ENCODE results near the gene SLC8A1. TPM values are rescaled to one million over a fixed set of nuclear protein-coding genes. Genes with fewer than 3 reads are reported as not detected.

The SLC8A1 gene
- total and polyA plus RNA-seq, 7 donors, result 0.20 to 4.9 (median 2.3) TPM

DNA sequence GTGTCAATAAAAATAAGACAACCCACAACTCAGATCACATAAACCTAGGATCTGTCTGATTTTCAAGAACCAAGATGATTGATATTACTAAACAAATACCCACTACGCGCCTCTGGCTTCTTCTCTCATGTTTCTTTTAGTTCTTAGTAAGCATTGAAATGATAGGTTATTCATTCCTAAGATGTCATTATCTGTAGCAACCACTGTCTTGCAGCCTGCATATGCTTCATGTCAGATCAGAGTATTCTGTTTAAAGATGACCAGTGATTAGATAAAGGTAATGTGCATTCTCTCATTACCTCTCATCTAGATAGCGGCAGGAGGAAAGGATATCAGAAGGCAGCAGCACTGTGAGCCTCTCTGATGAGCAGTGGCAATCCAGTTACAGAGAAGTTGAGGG, 112.9 kb downstream of the SLC8A1 start:
- no peaks in the 10 kb centered on the region for H3K36me3 ChIP-seq (ENCODE audit: insufficient read depth in 1 of 2, low read depth in 1 of 2)
- H3K4me1 ChIP-seq, result no peaks in the 10 kb centered on the region
- TF ChIP-seq, protein P1, sequence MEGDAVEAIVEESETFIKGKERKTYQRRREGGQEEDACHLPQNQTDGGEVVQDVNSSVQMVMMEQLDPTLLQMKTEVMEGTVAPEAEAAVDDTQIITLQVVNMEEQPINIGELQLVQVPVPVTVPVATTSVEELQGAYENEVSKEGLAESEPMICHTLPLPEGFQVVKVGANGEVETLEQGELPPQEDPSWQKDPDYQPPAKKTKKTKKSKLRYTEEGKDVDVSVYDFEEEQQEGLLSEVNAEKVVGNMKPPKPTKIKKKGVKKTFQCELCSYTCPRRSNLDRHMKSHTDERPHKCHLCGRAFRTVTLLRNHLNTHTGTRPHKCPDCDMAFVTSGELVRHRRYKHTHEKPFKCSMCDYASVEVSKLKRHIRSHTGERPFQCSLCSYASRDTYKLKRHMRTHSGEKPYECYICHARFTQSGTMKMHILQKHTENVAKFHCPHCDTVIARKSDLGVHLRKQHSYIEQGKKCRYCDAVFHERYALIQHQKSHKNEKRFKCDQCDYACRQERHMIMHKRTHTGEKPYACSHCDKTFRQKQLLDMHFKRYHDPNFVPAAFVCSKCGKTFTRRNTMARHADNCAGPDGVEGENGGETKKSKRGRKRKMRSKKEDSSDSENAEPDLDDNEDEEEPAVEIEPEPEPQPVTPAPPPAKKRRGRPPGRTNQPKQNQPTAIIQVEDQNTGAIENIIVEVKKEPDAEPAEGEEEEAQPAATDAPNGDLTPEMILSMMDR (IDR thresholded peaks at IDR 0.05), result no peak
- H3K27ac ChIP-seq, result no peak overlapping the region
- H3K4me3 ChIP-seq, result no peak overlapping the region
- H3K9me3 ChIP-seq, result no peaks in the 10 kb centered on the region
- ATAC-seq (no peak), DNase-seq (no peak)
- H3K27me3 ChIP-seq (ENCODE audit: insufficient read depth in 3 of 3, low read length in 2 of 3), result no peaks in the 10 kb centered on the region
- 97 to 98% (median 98%) methylated on average over 3 of the region's 3 CpGs for WGBS, 3 donors
- intact Hi-C loops (cut with DNase I), result no loop called here

DNA sequence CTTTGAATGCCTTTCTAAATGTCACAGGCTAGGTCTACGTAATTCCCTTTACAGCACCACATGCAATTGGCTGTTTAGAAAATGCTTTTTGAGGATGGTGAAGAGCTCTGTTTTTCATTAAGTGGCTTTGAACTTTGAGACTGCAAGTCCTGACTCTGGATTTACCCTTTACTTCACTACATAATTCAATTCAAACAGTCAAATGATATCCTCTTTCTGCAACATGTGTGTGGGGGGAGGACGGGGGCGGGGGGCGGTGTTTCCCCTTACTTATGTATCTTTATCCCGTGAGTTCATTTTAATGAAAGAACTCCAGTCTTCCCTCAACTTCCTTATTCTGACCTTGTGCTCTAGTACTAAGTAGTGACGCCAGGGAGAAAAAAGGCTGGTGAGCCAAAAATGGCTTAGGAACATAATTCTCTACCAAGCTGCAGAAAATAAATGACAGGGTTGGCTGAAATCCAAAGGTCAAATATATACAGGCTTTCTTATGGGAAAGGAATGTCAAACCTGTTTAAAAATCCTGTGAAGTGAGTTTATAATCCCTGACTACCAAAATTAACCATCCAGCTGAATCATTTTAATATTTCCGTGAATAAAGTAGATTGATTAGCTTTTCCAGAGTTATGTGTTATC, 119.6 kb downstream of the SLC8A1 start:
- no peaks in the 10 kb centered on the region for H3K4me1 ChIP-seq
- TF ChIP-seq, protein P1 (IDR thresholded peaks at IDR 0.05), result no peak

GRCh38 chr2:40330096-40330495, 121.8 kb downstream of the SLC8A1 start:
- DNase-seq, result no peak
- 56 to 86% (median 73%) methylated on average over 3 of the region's 3 CpGs for WGBS, 3 donors

More for the DNA sequence above, 119.6 kb downstream of the SLC8A1 start:
- no peak overlapping the region for H3K27ac ChIP-seq
- no peak for ATAC-seq
- no peak overlapping the region for H3K4me3 ChIP-seq
- no peaks in the 10 kb centered on the region for H3K36me3 ChIP-seq (ENCODE audit: insufficient read depth in 1 of 2, low read depth in 1 of 2)
- no peaks in the 10 kb centered on the region for H3K9me3 ChIP-seq
- WGBS, 3 donors, result 47 to 60% (median 51%) methylated on average over 7 of the region's 7 CpGs
- no peak for DNase-seq
- H3K27me3 ChIP-seq (ENCODE audit: insufficient read depth in 3 of 3, low read length in 2 of 3), result no peaks in the 10 kb centered on the region
- intact Hi-C loops (cut with DNase I), result no loop called here

DNA sequence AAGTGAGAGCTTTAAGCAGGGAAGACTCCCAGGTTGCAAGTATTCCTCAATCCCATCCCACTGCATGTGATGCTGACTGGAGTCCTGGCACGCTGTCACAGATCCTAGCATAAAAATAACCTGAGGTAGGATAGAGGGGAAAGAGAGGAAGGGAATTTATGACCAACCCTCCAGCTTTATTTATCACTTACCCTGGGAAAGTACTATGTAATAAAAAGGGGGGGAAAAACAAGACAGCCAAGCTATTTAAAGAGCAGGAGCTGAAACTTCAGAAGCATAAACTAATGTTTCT, 122.2 kb downstream of the SLC8A1 start:
- Histone ChIP-seq H3K4me3 (no peak overlapping the region), H3K4me1 (no peaks in the 10 kb centered on the region), H3K27me3 (ENCODE audit: insufficient read depth in 3 of 3, low read length in 2 of 3) (no peaks in the 10 kb centered on the region), H3K27ac (no peak overlapping the region), H3K36me3 (ENCODE audit: insufficient read depth in 1 of 2, low read depth in 1 of 2) (no peaks in the 10 kb centered on the region), H3K9me3 (no peaks in the 10 kb centered on the region)
- intact Hi-C loops (cut with DNase I), result no loop called here
- DNase-seq (no peak), ATAC-seq (no peak)
- TF ChIP-seq, protein P1 (IDR thresholded peaks at IDR 0.05), result no peak
- WGBS, 3 donors, result 68 to 79% (median 70%) methylated on average over 1 of the region's 1 CpG

More at GRCh38 chr2:40330096-40330495, 121.8 kb downstream of the SLC8A1 start:
- H3K27me3 ChIP-seq (ENCODE audit: insufficient read depth in 3 of 3, low read length in 2 of 3), result no peaks in the 10 kb centered on the region
- intact Hi-C loops (cut with DNase I), result no loop called here
- no peaks in the 10 kb centered on the region for H3K36me3 ChIP-seq (ENCODE audit: insufficient read depth in 1 of 2, low read depth in 1 of 2)
- no peak for ATAC-seq
- TF ChIP-seq, protein P1 (IDR thresholded peaks at IDR 0.05), result no peak
- H3K9me3 ChIP-seq, result no peaks in the 10 kb centered on the region
- no peaks in the 10 kb centered on the region for H3K4me1 ChIP-seq
- no peak overlapping the region for H3K4me3 ChIP-seq
- no peak overlapping the region for H3K27ac ChIP-seq

- no peak for ATAC-seq
- DNase-seq, result no peak
- TF ChIP-seq, protein P1 (IDR thresholded peaks at IDR 0.05), result no peak
- H3K27ac ChIP-seq, result no peak overlapping the region
- no peaks in the 10 kb centered on the region for H3K9me3 ChIP-seq
- intact Hi-C loops (cut with DNase I), result no loop called here
- no peaks in the 10 kb centered on the region for H3K4me1 ChIP-seq
- no peaks in the 10 kb centered on the region for H3K27me3 ChIP-seq (ENCODE audit: insufficient read depth in 3 of 3, low read length in 2 of 3)
- no peak overlapping the region for H3K4me3 ChIP-seq
- no peaks in the 10 kb centered on the region for H3K36me3 ChIP-seq (ENCODE audit: insufficient read depth in 1 of 2, low read depth in 1 of 2)
Observed at GRCh38 chr2:40325116-40325515, 126.8 kb downstream of the SLC8A1 start.

All from psoas muscle (tissue), 8 donors.